Activated CD8-positive, alpha-beta T cell treated with anti-CD3 and anti-CD28 coated beads, Interleukin-2, amount 10 ng/mL, durations not matched to agents 7 days and 5 days (primary cell): ENCODE data around the gene PYGO2. TPM values are rescaled to one million over a fixed set of nuclear protein-coding genes. Genes with fewer than 3 reads are reported as not detected.

Experiments
- ATAC-seq: fragments of 150-1000 bp; cut with Tn5 transposase; one replicate; pipeline ENCODE4 v1.10.0; 2021; ENCODE audit warnings: moderate library complexity
- CTCF ChIA-PET: fragments of 350-600 bp; sonication (Branson Sonifier 250); formaldehyde crosslinking; loops from one replicate; lab custom pipeline; 2021; ENCODE audit warnings: antibody characterized with exemption; lab: Charles Lee
- POLR2A ChIA-PET: fragments of 350-600 bp; sonication (Branson Sonifier 250); formaldehyde crosslinking; loops from one replicate; lab custom pipeline; 2021; ENCODE audit warnings: antibody characterized with exemption; lab: Charles Lee
- DNase-seq: peaks from one replicate; pipeline ENCODE4 v3.0.0-alpha.2; 2020
- H3K27ac Mint-ChIP-seq: one replicate; pipeline ENCODE4 v1.8.0; 2021; ENCODE audit warnings: mild to moderate bottlenecking, mixed read lengths
- H3K27me3 Mint-ChIP-seq: one replicate; pipeline ENCODE4 v1.8.0; 2021; ENCODE audit warnings: low read depth, mixed read lengths
- H3K36me3 Mint-ChIP-seq: one replicate; pipeline ENCODE4 v1.8.0; 2021; ENCODE audit warnings: low read depth, mixed read lengths
- H3K4me1 Mint-ChIP-seq: one replicate; pipeline ENCODE4 v1.8.0; 2021; ENCODE audit warnings: low read depth, mixed read lengths
- H3K4me3 Mint-ChIP-seq: one replicate; pipeline ENCODE4 v1.8.0; 2021; ENCODE audit warnings: mild to moderate bottlenecking, mixed read lengths
- H3K9me3 Mint-ChIP-seq: one replicate; pipeline ENCODE4 v1.8.0; 2022; ENCODE audit warnings: mixed read lengths; ENCODE audit not compliant: insufficient read depth
- total RNA-seq, 2 experiments: library from RNA; stranded (reverse); gene quantifications; one replicate each; pipeline ENCODE4 v1.2.3, GENCODE V29; 2021

PYGO2 gene
- total RNA-seq, 2 experiments from 2014 or later, result 40.2 to 43.9 TPM

GRCh38 chr1:154953611-154954038, 8.0 kb downstream of the PYGO2 start:
- POLR2A ChIA-PET, result interaction anchor here (0.9 to 6.2 kb wide), 5 partner anchors 16 to 100 kb away, joined by 3 to 77 read pairs (median 8); partner anchors contain the start of genes CKS1B, FLAD1 and PMVK
- CTCF ChIA-PET, result interaction anchor here (1.3 to 6.1 kb wide), 7 partner anchors 46 to 162 kb away, joined by 4 to 51 read pairs (median 9); no protein-coding TSS in a partner anchor
- no peak for ATAC-seq
- peaks cover 77% of the 10 kb centered on the region for H3K4me1 Mint-ChIP-seq
- H3K9me3 Mint-ChIP-seq, result no peaks in the 10 kb centered on the region
- H3K4me3 Mint-ChIP-seq, result peak overlapping the region; percentile 16
- no peaks in the 10 kb centered on the region for H3K27me3 Mint-ChIP-seq
- DNase-seq, result no peak
- H3K36me3 Mint-ChIP-seq, result peaks cover 39% of the 10 kb centered on the region
- peak overlapping the region; percentile 96 for H3K27ac Mint-ChIP-seq

GRCh38 chr1:154952664-154953063, 8.9 kb downstream of the PYGO2 start:
- Mint-ChIP-seq H3K27me3 (no peaks in the 10 kb centered on the region), H3K9me3 (no peaks in the 10 kb centered on the region), H3K4me1 (peaks cover 73% of the 10 kb centered on the region), H3K4me3 (peak overlapping the region; percentile 79), H3K36me3 (peaks cover 35% of the 10 kb centered on the region), H3K27ac (peak overlapping the region; percentile 96)
- ATAC-seq, result no peak
- ChIA-PET POLR2A (interaction anchor here (0.9 to 6.2 kb wide), 5 partner anchors 9 to 101 kb away, joined by 3 to 77 read pairs (median 6); partner anchors contain the start of genes CKS1B, FLAD1, PMVK and PYGO2), CTCF (interaction anchor here (1.0 to 6.1 kb wide), 9 partner anchors 9 to 161 kb away, joined by 3 to 51 read pairs (median 5); partner anchors contain the start of gene PYGO2)
- no peak for DNase-seq

DNA sequence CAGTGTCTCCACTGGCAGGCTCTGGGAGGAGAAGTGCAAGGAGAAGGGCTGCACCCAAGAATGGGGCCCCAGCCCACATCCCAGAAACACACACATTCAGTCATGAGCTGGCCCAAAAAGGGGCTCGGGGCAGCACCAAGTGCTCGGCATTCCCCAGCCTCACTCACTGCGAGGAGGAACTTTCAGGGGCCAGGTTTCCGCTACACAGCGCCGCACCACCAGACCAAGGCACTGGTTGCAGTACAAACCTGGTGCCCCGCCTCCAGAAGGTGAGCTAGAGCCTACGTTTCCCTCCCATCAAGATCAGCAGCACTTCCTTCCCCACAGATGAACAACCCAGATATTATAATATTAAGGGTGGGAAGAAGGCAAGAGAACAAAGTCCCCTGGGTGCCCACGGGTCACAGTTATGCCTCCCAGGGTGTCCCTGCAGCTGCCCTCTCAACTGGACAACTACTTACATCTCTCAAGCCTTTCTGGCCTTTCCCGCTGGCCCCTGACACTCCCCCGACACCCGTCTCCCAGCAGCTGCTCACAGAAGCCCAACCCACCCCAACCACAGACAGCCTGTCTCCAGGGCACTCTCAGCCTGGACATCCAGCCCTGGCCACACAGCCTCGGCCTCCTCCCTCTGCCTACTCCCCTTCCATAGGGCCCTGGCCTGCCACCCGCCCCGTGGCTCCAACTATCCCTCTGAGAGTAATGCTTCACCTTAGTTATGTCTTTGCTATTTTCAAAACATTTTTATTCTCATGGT, 9.5 kb downstream of the PYGO2 start:
- Mint-ChIP-seq H3K4me1 (peaks cover 69% of the 10 kb centered on the region), H3K27ac (peak overlapping the region; percentile 96), H3K27me3 (no peaks in the 10 kb centered on the region), H3K36me3 (peaks cover 35% of the 10 kb centered on the region), H3K4me3 (peak overlapping the region; percentile 79), H3K9me3 (no peaks in the 10 kb centered on the region)
- POLR2A ChIA-PET, result interaction anchor here (0.8 to 6.2 kb wide), 5 partner anchors 9 to 361 kb away, joined by 3 to 77 read pairs (median 6); partner anchors contain the start of genes CKS1B, PMVK and PYGO2
- CTCF ChIA-PET, result interaction anchor here (0.7 to 6.1 kb wide), 14 partner anchors 9 to 161 kb away, joined by 3 to 51 read pairs (median 4); partner anchors contain the start of genes ADAM15, FLAD1 and PYGO2
- ATAC-seq, result peak; percentile 28
- DNase-seq, result peak; percentile 76

DNA sequence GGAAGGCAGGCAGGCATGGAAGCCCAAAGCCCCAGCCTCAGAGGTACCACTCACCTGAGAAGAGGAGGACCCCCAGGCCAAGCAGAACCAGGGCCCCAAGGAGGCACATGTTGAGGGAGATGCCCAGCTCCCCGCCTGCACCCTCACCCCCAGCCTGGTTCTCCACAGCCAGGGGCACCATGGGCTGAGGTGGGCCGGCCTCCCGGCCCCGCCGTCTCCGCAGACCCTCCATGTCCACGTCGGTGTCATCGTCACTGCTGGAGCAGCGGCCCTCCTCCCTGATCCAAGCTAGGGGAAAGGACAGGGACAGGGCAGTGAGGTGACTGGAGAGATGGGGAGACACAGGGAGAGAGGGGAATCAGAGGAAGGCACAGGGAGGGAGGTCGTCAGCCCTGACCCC, 13.5 kb downstream of the PYGO2 start:
- H3K27ac Mint-ChIP-seq, result no peak overlapping the region
- H3K36me3 Mint-ChIP-seq, result peaks cover 34% of the 10 kb centered on the region
- DNase-seq, result no peak
- CTCF ChIA-PET, result no interaction called here
- H3K4me1 Mint-ChIP-seq, result peaks cover 47% of the 10 kb centered on the region
- no peaks in the 10 kb centered on the region for H3K9me3 Mint-ChIP-seq
- POLR2A ChIA-PET, result interaction anchor here (0.6 to 1.3 kb wide), 5 partner anchors 8 to 26 kb away, joined by 3 to 4 read pairs (median 3); partner anchors contain the start of gene PYGO2
- no peak overlapping the region for H3K4me3 Mint-ChIP-seq
- ATAC-seq, result no peak
- H3K27me3 Mint-ChIP-seq, result no peaks in the 10 kb centered on the region

- Mint-ChIP-seq H3K4me3 (no peak overlapping the region), H3K27ac (peak overlapping the region; percentile 61), H3K9me3 (no peaks in the 10 kb centered on the region), H3K4me1 (peaks cover 47% of the 10 kb centered on the region), H3K36me3 (peaks cover 24% of the 10 kb centered on the region), H3K27me3 (no peaks in the 10 kb centered on the region)
- ATAC-seq (no peak), DNase-seq (no peak)
- ChIA-PET CTCF (interaction anchor here (0.9 to 1.1 kb wide), 4 partner anchors 53 to 465 kb away, joined by 3 to 4 read pairs (median 3); no protein-coding TSS in a partner anchor), POLR2A (interaction anchor here (1.7 to 2.6 kb wide), 2 partner anchors 10 to 28 kb away, joined by 8 read pairs; partner anchors contain the start of genes CKS1B and PMVK)
These were observed 15.4 kb downstream of the PYGO2 start for GRCh38 chr1:154945962-154946850.

- peaks cover 18% of the 10 kb centered on the region for H3K36me3 Mint-ChIP-seq
- ATAC-seq (no peak), DNase-seq (no peak)
- no peak overlapping the region for H3K4me3 Mint-ChIP-seq
- ChIA-PET POLR2A (interaction anchor here (1.7 to 2.6 kb wide), 2 partner anchors 9 to 29 kb away, joined by 8 read pairs; partner anchors contain the start of genes CKS1B and PMVK), CTCF (interaction anchor here (0.9 to 1.7 kb wide), 9 partner anchors 20 to 464 kb away, joined by 3 to 10 read pairs (median 3); no protein-coding TSS in a partner anchor)
- no peaks in the 10 kb centered on the region for H3K27me3 Mint-ChIP-seq
- no peak overlapping the region for H3K27ac Mint-ChIP-seq
- peaks cover 48% of the 10 kb centered on the region for H3K4me1 Mint-ChIP-seq
- H3K9me3 Mint-ChIP-seq, result no peaks in the 10 kb centered on the region
These were observed 16.2 kb downstream of the PYGO2 start for GRCh38 chr1:154945160-154945961.

DNA sequence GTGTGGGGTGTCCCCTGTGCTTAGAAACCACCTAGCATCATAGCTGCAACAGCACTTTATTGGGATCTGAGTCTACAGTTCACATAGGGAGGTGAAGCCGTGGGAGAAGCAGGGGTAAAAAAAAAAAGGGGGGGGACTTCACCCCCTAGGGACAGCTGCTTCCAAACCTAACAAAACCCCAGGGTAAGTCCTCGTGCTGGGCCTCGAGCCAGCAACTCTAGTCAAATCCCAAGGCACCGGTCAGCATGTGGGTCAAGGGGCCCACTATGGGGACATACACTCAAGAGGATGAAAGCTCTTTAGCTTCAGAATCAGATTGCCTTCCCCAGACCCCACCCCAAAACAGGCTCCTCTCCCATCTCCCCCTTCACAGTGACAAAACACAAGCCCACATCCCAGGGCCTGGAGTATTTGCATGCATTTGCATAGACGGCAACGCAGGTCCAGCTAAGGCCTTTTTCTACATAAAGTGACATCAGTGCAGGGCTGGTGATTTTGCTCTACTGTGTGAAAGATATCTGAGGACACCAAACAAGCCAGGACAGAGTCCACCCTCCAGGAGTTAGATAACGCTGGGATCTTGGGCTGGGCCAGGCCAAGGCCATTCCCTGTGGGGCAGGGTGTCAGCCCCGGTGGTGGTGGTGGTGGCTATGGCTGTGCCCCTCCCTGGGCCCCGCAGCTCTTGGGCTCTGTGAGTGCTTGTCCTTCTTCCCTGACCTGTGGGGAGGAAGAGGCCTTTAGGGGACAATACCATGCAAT, 17.0 kb downstream of the PYGO2 start:
- ChIA-PET POLR2A (interaction anchor here (1.0 to 2.6 kb wide), 3 partner anchors 8 to 207 kb away, joined by 3 to 8 read pairs (median 8); partner anchors contain the start of genes CKS1B and PMVK), CTCF (interaction anchor here (0.9 to 1.7 kb wide), 18 partner anchors 17 to 289 kb away, joined by 3 to 10 read pairs (median 4); partner anchors contain the start of genes CKS1B and FLAD1)
- Mint-ChIP-seq H3K4me3 (no peak overlapping the region), H3K27me3 (no peaks in the 10 kb centered on the region), H3K36me3 (peaks cover 17% of the 10 kb centered on the region), H3K4me1 (peaks cover 53% of the 10 kb centered on the region), H3K9me3 (no peaks in the 10 kb centered on the region), H3K27ac (peak overlapping the region; percentile 91)
- DNase-seq, result no peak
- ATAC-seq, result no peak

DNA sequence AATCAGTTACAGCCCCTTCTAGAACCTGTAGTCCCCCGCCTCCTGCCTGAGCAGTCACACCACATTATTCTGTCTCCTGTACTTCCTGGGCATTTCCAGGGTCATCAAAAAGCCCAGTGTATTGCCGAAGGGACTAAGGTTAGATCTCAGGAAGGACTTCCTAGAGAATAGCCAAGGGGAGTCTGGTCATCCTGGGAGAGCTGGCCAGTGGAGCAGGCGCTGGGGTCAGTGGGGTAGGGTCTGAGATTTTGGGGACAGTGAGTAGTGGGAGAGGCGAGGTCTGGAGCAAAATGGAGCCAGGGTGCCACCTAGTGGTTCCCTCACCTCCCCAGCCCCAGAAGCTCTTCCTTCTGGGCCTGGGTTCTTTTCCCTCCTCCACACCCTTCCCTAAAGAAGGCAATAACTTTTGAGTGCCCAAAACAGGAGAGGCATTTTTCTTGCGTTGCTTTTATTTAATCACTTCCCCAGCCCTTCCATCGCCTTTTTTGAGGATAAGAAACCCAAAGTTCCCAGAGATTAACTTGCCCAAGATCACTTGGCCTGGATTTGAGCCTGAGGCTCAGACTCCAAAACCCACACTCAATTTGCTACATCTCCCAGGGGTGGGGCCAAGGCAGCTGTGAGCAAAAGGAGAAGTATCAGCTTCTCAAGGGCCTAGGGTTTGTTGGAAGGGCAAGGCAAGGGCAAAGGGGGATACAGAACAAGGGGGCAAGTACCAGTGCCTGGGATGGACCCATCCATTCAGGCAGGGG, 17.8 kb downstream of the PYGO2 start:
- CTCF ChIA-PET, result interaction anchor here (0.9 to 1.7 kb wide), 16 partner anchors 16 to 74 kb away, joined by 3 to 10 read pairs (median 4); partner anchors contain the start of genes CKS1B and FLAD1
- POLR2A ChIA-PET, result interaction anchor here (1.0 to 2.6 kb wide), 3 partner anchors 16 to 206 kb away, joined by 3 to 8 read pairs (median 3); partner anchors contain the start of gene CKS1B
- H3K4me3 Mint-ChIP-seq, result peak overlapping the region; percentile 10
- H3K27ac Mint-ChIP-seq, result peak overlapping the region; percentile 91
- H3K36me3 Mint-ChIP-seq, result peaks cover 12% of the 10 kb centered on the region
- DNase-seq, result peak; percentile 58
- H3K9me3 Mint-ChIP-seq, result no peaks in the 10 kb centered on the region
- peak; percentile 17 for ATAC-seq
- H3K27me3 Mint-ChIP-seq, result no peaks in the 10 kb centered on the region
- peaks cover 55% of the 10 kb centered on the region for H3K4me1 Mint-ChIP-seq

DNA sequence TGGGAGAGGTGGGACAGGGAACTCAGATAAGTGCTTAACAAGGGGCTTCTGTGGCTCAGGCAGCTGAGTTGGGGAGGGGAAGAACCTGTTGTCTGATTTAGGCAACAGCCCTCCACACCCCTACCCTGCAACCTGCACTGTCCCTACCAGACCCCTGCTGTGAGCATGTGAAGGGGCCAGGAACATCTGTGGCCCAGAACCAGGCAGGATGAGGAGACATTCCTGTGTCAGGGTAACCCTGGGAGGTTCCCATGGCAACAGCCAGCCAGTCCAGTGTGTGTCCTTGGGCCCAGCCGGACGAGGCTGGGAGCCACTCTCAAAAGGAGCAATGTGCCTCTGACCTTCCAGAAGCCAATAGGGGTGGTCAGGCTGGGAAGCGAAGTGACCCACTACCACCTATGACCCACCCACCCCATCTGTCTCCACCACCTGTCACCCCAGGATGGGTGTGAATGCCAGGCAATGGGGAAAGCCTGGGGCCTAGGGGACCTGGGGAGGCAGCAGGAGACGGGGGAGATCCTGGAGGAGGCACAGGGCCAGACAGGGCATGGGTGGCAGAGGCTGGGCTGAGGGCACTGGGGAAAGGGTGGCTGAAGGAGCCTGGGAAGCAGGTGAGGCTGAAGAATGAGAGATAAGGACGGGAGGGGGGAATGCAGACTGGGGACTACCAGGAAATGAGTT, 20.1 kb downstream of the PYGO2 start:
- H3K27me3 Mint-ChIP-seq, result no peaks in the 10 kb centered on the region

More for the DNA sequence above, 20.1 kb downstream of the PYGO2 start:
- Mint-ChIP-seq H3K36me3 (peaks cover 6% of the 10 kb centered on the region), H3K9me3 (no peaks in the 10 kb centered on the region), H3K4me1 (peaks cover 69% of the 10 kb centered on the region), H3K27ac (peak overlapping the region; percentile 91), H3K4me3 (no peak overlapping the region)
- no peak for DNase-seq
- ChIA-PET POLR2A (interaction anchor here (0.5 to 7.8 kb wide), 3 partner anchors 12 to 721 kb away, joined by 4 to 77 read pairs (median 7); partner anchors contain the start of genes CKS1B and PBXIP1), CTCF (interaction anchor here (0.9 to 1.6 kb wide), 3 partner anchors 76 to 272 kb away, joined by 4 to 6 read pairs (median 4); partner anchors contain the start of gene ADAM15)
- ATAC-seq, result no peak
